HG03460 (cell line): ENCODE data around the gene INTS7.

Source experiments
- ATAC-seq: cut with Tn5 transposase; IDR thresholded peaks from one replicate; pipeline ENCODE4 v1.9.1; 2021; ENCODE audit not compliant: unreplicated experiment

INTS7 gene

GRCh38 chr1:212035123-212035834, at the start of gene INTS7, which contains the start of gene DTL:
INTS7 (minus strand) TSS chr1:212035557; CDS start chr1:212035437, 120 bp downstream.
DTL (plus strand) TSS chr1:212035748; CDS start chr1:212035891, 143 bp downstream.
- ATAC-seq = peak; percentile 82

- ATAC-seq = no peak
Measured at GRCh38 chr1:212082765-212083406, 47.5 kb upstream of the INTS7 start.

GRCh38 chr1:212078826-212079225, 43.5 kb upstream of the INTS7 start:
- no peak for ATAC-seq

DNA sequence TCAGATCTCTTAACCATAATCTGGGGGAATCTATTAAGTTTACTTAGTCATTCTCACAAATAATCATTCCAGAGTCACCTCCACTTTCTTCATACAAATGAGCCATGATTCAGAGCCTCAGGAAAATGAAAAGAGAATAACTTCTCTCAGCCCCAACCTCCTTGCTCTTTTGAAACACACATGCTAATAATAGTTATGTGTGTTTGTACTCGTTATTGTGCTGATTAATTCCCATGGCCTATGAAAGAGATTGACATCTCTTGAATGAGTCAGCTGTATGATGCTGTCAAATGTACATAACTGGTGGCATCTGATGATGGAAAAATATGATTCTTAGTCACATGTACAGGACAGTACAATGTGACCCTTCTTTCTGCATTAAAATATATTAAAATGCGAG, 41.7 kb upstream of the INTS7 start:
- ATAC-seq = no peak

- ATAC-seq = no peak
Measured at GRCh38 chr1:212074856-212075255, 39.5 kb upstream of the INTS7 start.

GRCh38 chr1:212074313-212074712, 39.0 kb upstream of the INTS7 start:
- ATAC-seq = no peak

GRCh38 chr1:212073490-212073889, 38.1 kb upstream of the INTS7 start:
- no peak for ATAC-seq

DNA sequence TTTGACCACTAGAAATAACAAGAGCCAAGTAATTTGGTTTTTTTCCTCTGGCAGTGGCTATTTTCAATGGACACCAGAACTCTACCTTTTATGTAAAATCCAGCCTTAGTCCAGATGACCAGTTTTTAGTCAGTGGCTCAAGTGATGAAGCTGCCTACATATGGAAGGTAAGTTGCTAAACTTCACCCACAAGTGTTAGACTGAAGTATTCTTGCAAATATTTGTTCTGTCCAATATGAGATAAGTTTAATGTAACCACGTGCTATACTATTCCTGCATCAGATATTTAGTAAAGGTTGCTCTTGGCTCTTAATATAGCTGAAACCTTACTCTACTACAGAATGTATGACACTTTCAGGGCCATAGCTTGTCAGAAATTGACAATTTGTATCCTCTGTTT, 36.7 kb upstream of the INTS7 start:
- no peak for ATAC-seq

DNA sequence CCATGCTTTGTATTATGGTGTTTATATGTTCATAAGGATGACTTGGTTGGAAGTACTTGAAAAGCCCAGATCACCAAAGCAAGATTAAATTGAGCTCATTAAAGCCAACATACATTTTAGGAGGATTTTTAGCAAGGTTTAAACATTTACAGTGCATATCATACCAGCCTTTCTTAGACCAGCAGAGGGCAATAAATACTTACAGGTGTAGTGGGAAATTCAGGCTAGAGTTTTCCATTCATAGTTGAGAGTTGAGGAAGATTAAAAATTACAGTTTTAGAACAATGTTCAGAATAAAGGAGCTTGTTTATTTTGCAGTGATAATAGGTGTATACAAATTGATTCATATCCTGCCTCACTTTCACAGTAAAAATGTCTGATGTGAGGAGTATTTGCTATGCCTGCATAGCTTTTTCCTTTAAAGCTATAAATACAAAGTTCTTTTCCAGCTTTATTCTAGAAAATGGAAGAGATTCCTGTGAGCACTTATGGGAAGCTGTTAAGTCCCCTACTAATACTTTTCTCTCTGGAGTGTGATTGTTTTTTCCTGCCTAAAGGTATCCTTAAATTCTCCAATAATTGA, 35.5 kb upstream of the INTS7 start:
- no peak for ATAC-seq

- ATAC-seq = no peak
Measured at GRCh38 chr1:212067787-212068186, 32.4 kb upstream of the INTS7 start.

DNA sequence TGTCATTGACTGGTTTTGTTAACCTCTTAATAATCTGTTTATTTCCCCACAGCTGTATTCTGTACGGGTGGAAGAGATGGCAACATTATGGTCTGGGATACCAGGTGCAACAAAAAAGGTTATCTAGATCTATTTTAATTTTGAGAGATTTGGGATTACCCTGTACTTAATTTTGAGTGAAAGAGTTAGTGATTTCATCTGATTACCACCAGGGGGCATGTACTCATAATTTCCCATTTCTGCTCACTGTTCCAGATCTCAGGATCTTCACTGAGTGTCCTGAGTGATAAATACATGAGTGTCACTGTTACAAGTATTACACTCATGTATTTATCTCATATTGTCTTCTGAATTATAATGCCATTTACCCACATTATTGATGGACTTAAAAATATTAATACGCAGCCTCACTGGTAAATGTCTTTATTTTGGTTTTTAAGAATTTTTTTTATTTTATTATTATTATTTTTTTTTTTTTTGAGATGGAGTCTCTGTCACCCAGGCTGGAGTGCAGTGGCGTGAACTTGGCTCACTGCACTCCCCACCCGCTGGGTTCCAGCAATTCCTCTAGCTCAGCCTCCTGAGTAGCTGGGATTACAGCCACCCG, 27.6 kb upstream of the INTS7 start:
- ATAC-seq = no peak

- no peak for ATAC-seq
Measured at GRCh38 chr1:212060632-212061472, 25.5 kb upstream of the INTS7 start.

DNA sequence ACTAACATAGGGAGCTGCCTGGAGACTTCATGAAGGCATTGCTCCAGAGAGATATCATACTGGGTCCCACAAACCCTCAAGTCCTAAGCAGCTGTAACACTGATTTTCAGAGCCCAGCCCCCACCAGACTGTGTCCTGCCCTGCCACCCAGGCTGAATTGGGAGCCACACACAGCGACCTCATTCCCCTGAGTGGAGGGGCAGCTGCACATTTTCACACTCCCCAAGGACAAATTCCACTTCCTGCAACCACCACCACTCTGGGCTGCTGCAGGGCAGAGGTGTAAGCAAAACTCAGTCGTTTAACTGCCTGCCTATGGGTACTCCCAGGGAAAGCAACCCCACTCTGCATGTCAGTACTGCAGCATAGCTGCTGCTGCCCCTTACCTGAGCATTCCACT, 20.0 kb upstream of the INTS7 start:
- no peak for ATAC-seq

- ATAC-seq = no peak
Measured at GRCh38 chr1:212053993-212054392, 18.6 kb upstream of the INTS7 start.

- no peak for ATAC-seq
Measured at GRCh38 chr1:212045981-212046380, 10.6 kb upstream of the INTS7 start.

DNA sequence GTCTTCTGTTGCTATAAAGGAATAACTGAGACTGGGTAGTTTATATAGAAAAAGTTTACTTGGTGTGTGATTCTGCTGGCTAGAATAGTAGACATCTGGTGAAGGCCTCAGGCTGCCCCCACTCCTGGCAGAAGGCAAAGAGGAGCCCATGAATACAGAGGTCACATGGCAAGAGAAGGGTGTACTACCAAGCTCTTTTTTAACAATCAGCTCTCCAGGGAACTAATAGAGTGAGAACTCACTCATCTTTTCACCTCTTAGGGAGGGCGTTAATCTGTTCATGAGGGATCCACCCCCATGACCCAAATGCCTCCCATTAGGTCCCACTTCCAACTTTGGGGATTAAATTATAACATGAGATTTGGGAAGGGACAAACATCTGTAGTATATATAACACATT, 9.5 kb upstream of the INTS7 start:
- no peak for ATAC-seq

DNA sequence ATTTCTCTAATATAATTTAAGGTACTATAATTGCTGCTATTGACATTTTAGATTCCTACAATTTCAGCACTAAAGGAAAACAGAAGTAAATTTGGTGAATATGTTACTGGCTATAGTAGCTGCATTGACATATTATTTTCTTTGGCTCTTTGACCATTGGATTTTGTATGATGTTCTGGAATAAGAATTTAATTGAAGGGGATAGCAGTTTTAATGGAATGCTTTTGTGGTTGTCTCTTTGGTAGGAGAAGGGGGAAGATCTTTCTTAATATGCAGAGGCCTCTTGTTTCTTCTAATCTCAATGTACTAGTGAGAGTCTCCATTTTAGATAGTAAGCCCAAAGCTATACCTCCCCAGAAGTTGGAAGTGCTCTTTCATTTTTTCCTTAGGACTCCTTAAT, 7.1 kb upstream of the INTS7 start:
- ATAC-seq = no peak

DNA sequence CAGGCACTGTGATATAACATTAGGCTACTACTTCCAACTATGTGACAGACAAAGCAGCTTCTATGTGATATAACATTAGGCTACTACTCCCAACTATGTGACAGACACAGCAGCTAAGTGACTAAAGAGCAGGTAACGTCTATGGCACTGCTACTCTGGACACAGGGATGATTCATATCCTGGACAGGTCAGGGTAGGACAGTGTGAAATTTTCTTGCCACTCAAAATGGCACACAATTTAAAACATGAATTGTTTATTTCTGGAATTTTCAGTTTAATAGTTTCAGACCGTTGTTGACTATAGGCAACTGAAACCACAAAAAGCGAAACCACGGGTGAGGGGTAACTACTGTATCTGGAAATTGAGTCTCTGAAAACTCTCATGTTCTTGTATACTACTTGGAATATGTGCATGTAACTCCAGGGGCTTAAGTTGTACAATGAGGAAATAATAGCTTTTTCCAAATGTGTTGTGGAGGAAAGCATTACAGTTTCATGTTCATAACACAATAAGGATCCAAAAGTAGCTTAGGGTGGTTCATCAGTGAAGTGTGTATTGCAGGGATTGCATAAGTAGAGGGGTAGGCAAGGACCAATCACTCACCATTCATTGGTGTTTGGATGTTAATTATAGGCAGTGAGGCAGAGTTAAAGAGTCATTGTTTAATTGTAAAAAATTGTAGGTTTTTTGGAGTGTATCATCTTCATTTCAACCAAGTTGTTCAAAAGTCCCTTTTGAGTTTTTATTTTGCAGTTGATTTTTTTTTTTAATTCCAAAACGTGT, 5.5 kb upstream of the INTS7 start:
- no peak for ATAC-seq

DNA sequence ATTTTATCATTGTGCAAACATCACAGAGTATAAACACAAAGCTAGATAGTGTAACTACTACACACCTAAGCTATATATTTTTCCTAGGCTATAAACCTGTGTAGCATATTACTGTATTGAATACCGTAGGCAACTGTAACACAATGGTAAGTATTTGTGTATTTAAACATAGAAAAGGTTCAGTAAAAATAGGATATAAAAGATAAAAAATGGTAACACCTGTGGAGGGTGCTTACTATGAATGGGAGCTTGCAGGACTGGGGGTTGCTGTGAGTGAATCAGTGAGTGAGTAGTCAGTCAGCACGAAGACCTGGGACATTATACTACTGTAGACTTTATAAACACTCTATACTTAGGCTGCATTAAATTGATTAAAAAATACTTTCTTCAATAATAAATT, 4.3 kb upstream of the INTS7 start:
- ATAC-seq = no peak

- no peak for ATAC-seq
Measured at GRCh38 chr1:212037900-212038299, 2.5 kb upstream of the INTS7 start.
